Measurements from ENCODE around the gene SNRPA. TPM values are rescaled to one million over a fixed set of nuclear protein-coding genes. Genes with fewer than 3 reads are reported as not detected.

Gene SNRPA
- total RNA-seq, 2 experiments from 2014 or later: 214 to 315 TPM

DNA sequence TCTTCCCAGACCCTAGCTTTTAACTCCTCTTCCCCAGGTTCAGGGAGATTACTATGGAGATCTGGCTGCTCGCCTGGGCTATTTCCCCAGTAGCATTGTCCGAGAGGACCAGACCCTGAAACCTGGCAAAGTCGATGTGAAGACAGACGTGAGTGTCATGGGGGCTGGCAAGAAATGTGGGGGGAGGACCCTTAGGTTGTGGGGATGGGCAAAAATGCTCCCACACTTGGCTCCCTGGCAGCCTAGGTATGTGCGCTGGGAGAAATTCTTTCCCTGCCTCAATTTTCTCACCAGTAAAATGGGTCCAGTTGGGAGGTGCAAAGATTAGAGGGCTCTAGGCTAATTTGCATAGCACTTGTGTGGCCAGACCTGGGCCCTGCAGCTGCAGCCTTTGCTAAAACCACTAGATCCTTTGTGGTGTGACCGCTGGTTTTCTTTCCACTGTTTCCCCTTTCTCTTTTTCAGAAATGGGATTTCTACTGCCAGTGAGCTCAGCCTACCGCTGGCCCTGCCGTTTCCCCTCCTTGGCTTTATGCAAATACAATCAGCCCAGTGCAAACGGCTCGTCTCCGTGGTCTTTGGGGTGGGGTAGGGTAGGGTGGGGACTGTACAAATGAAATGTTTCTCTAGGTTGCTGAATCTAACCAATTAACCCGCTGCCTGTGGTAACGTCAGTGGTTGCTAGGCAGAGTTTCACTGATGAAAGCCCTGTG, 26.1 kb downstream of the SNRPA start:
- no peaks in the 10 kb centered on the region for H4K20me1 ChIP-seq (ENCODE audit: insufficient read depth, low read length)
- H3K9me3 ChIP-seq (ENCODE audit: low read length): 0 out of 2 replicates have a peak, but pooled peaks cover under 1% of the 10 kb centered on the region
- H3K4me3 ChIP-seq (ENCODE audit: low read depth, low read length, poor library complexity, severe bottlenecking): peak overlapping the region; percentile 68
- peak overlapping the region; percentile 86 for H3K4me2 ChIP-seq (ENCODE audit: low read length)
- peak; percentile 98 for DNase-seq (ENCODE audit: low spot score)
- POLR2A ChIA-PET: interaction anchor here (0.6 to 3.5 kb wide), 14 partner anchors 10 to 1848 kb away, joined by 3 to 31 read pairs (median 4); partner anchors contain the start of genes ACTMAP, EGLN2 and SNRPA
- CTCF ChIA-PET (ENCODE audit: unreplicated experiment): interaction anchor here (0.6 to 1.2 kb wide), 5 partner anchors 9 to 1101 kb away, joined by 3 to 12 read pairs (median 6); no protein-coding TSS in a partner anchor
- H2AFZ ChIP-seq (ENCODE audit: low read length): peak overlapping the region; percentile 0; the same call in 1 of the 2 replicates
- TF ChIP-seq EZH2phosphoT487 (IDR thresholded peaks at IDR 0.05; ENCODE audit: borderline replicate concordance, low read depth, low read length): no peak
- TF ChIP-seq, protein P1, sequence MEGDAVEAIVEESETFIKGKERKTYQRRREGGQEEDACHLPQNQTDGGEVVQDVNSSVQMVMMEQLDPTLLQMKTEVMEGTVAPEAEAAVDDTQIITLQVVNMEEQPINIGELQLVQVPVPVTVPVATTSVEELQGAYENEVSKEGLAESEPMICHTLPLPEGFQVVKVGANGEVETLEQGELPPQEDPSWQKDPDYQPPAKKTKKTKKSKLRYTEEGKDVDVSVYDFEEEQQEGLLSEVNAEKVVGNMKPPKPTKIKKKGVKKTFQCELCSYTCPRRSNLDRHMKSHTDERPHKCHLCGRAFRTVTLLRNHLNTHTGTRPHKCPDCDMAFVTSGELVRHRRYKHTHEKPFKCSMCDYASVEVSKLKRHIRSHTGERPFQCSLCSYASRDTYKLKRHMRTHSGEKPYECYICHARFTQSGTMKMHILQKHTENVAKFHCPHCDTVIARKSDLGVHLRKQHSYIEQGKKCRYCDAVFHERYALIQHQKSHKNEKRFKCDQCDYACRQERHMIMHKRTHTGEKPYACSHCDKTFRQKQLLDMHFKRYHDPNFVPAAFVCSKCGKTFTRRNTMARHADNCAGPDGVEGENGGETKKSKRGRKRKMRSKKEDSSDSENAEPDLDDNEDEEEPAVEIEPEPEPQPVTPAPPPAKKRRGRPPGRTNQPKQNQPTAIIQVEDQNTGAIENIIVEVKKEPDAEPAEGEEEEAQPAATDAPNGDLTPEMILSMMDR (conservative IDR thresholded peaks at IDR 0.05; ENCODE audit: low read length): no peak
- peak overlapping the region; percentile 95 for H3K27ac ChIP-seq (ENCODE audit: low read depth, low read length, poor library complexity, severe bottlenecking)
- H3K9me2 ChIP-seq (ENCODE audit: insufficient read depth, low read length): no peaks in the 10 kb centered on the region
- peaks cover 6% of the 10 kb centered on the region; the same call in 1 of the 2 replicates for H3K79me2 ChIP-seq (ENCODE audit: insufficient read depth, low read depth, low read length)
- peaks cover 3% of the 10 kb centered on the region for H3K36me3 ChIP-seq (ENCODE audit: insufficient read depth, low read length)
- intact Hi-C loops (cut with micrococcal nuclease; ENCODE audit: unreplicated experiment): loop anchor here (1.0 to 10.0 kb wide), 4 partner anchors 22 to 172 kb away; partner anchors contain the start of genes ACTMAP, COQ8B, EGLN2 and LTBP4
- peaks cover 37% of the 10 kb centered on the region for H3K4me1 ChIP-seq (ENCODE audit: insufficient read depth, low read length, poor library complexity, severe bottlenecking)
- TSS peak; percentile 95 for BruUV-seq (replicated peaks)

DNA sequence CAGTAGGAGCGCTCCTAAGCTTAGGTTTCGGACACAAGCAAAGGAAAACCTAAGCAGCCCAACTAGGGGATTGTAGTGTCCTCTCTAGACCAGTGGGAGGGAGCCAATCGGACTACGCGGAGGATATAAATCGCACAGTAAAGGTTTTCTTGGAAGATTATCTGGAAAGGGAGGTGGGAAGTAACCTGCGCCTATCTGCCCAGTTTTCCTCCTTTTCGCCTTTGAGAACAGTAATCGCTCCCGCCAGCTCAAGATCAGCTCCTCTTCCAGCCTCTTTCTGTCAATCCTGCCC, 26.6 kb downstream of the SNRPA start:
- TF ChIP-seq EZH2phosphoT487 (IDR thresholded peaks at IDR 0.05; ENCODE audit: borderline replicate concordance, low read depth, low read length): no peak
- TF ChIP-seq, protein P1 (conservative IDR thresholded peaks at IDR 0.05; ENCODE audit: low read length): no peak
- no peak for DNase-seq (ENCODE audit: low spot score)
- intact Hi-C loops (cut with micrococcal nuclease; ENCODE audit: unreplicated experiment): loop anchor here (1.0 to 10.0 kb wide), 4 partner anchors 22 to 173 kb away; partner anchors contain the start of genes ACTMAP, COQ8B, EGLN2 and LTBP4
- ChIA-PET CTCF (ENCODE audit: unreplicated experiment) (interaction anchor here (0.8 to 1.2 kb wide), 3 partner anchors 9 to 24 kb away, joined by 3 to 6 read pairs (median 6); partner anchors contain the start of gene EGLN2), POLR2A (interaction anchor here (0.6 to 3.5 kb wide), 13 partner anchors 9 to 1848 kb away, joined by 3 to 31 read pairs (median 4); partner anchors contain the start of genes ACTMAP, EGLN2 and SNRPA)
- BruUV-seq (replicated peaks): no TSS peak
- Histone ChIP-seq H3K4me3 (ENCODE audit: low read depth, low read length, poor library complexity, severe bottlenecking) (peak overlapping the region; percentile 68), H3K79me2 (ENCODE audit: insufficient read depth, low read depth, low read length) (peaks cover 6% of the 10 kb centered on the region; the same call in 1 of the 2 replicates), H3K9me2 (ENCODE audit: insufficient read depth, low read length) (no peaks in the 10 kb centered on the region), H3K4me2 (ENCODE audit: low read length) (peak overlapping the region; percentile 74), H4K20me1 (ENCODE audit: insufficient read depth, low read length) (no peaks in the 10 kb centered on the region), H3K27ac (ENCODE audit: low read depth, low read length, poor library complexity, severe bottlenecking) (peak overlapping the region; percentile 95), H2AFZ (ENCODE audit: low read length) (no peak overlapping the region), H3K4me1 (ENCODE audit: insufficient read depth, low read length, poor library complexity, severe bottlenecking) (peaks cover 37% of the 10 kb centered on the region), H3K36me3 (ENCODE audit: insufficient read depth, low read length) (peaks cover 4% of the 10 kb centered on the region; the same call in 1 of the 2 replicates), H3K9me3 (ENCODE audit: low read length) (no peaks in the 10 kb centered on the region)

Measured in OCI-LY7 (cell line).